GF-D8 (cell line): ENCODE measurements around the gene EPHA5.

Experiments used
- DNase-seq: peaks from one replicate; lab custom pipeline; 2025; lab: John Stamatoyannopoulos, UW

Gene EPHA5

GRCh38 chr4:65495439-65495838 is 174.8 kb downstream of the EPHA5 start:
- no peak for DNase-seq

- DNase-seq, result no peak
These were observed 187.9 kb downstream of the EPHA5 start for GRCh38 chr4:65482410-65482809.

GRCh38 chr4:65472531-65472930 is 197.8 kb downstream of the EPHA5 start:
- DNase-seq, result no peak

- no peak for DNase-seq
These were observed 203.1 kb downstream of the EPHA5 start for GRCh38 chr4:65467068-65467680.

GRCh38 chr4:65461781-65462180 is 208.5 kb downstream of the EPHA5 start:
- no peak for DNase-seq

GRCh38 chr4:65457011-65457410 is 213.3 kb downstream of the EPHA5 start:
- DNase-seq, result no peak

- DNase-seq, result no peak
These were observed 213.7 kb downstream of the EPHA5 start for GRCh38 chr4:65456579-65456978.

GRCh38 chr4:65453398-65453797 is 216.9 kb downstream of the EPHA5 start:
- DNase-seq, result no peak

- DNase-seq, result no peak
These were observed 219.4 kb downstream of the EPHA5 start for GRCh38 chr4:65450899-65451298.

- DNase-seq, result no peak
These were observed 233.2 kb downstream of the EPHA5 start for GRCh38 chr4:65437102-65437501.

- no peak for DNase-seq
These were observed 248.2 kb downstream of the EPHA5 start for GRCh38 chr4:65422109-65422508.

GRCh38 chr4:65420036-65420435 is 250.3 kb downstream of the EPHA5 start:
- no peak for DNase-seq

GRCh38 chr4:65416891-65417290 is 253.4 kb downstream of the EPHA5 start:
- DNase-seq, result no peak

- DNase-seq, result no peak
These were observed 262.8 kb downstream of the EPHA5 start for GRCh38 chr4:65407483-65407882.

GRCh38 chr4:65401083-65401482 is 269.2 kb downstream of the EPHA5 start:
- no peak for DNase-seq

- DNase-seq, result no peak
These were observed 271.2 kb downstream of the EPHA5 start for GRCh38 chr4:65399084-65399483.

GRCh38 chr4:65393078-65393477 is 277.2 kb downstream of the EPHA5 start:
- DNase-seq, result no peak

- DNase-seq, result no peak
These were observed 277.8 kb downstream of the EPHA5 start for GRCh38 chr4:65392488-65392887.

GRCh38 chr4:65391814-65392213 is 278.5 kb downstream of the EPHA5 start:
- DNase-seq, result no peak

GRCh38 chr4:65391382-65391781 is 278.9 kb downstream of the EPHA5 start:
- DNase-seq, result no peak

GRCh38 chr4:65386927-65387326 is 283.4 kb downstream of the EPHA5 start:
- no peak for DNase-seq

GRCh38 chr4:65383589-65384305 is 286.5 kb downstream of the EPHA5 start:
- DNase-seq, result no peak

- DNase-seq, result no peak
These were observed 288.6 kb downstream of the EPHA5 start for GRCh38 chr4:65381648-65382047.

- DNase-seq, result no peak
These were observed 299.6 kb downstream of the EPHA5 start for GRCh38 chr4:65370709-65371108.
